ENCODE results near the gene ITGB2.
A peak's percentile ranks its signal among the peaks of the same experiment; 100 is the strongest.

Gene ITGB2

GRCh38 chr21:44874497-44875315 is 46.0 kb downstream of the ITGB2 start:
- in situ Hi-C loops (cut with HindIII; ENCODE audit: low sequenced_read_pairs), result no loop called here
- DNase-seq (ENCODE audit: low read depth, low spot score), result no peak
- H3K4me3 ChIP-seq (ENCODE audit: low read depth, low read length), result peak overlapping the region; percentile 44

DNA sequence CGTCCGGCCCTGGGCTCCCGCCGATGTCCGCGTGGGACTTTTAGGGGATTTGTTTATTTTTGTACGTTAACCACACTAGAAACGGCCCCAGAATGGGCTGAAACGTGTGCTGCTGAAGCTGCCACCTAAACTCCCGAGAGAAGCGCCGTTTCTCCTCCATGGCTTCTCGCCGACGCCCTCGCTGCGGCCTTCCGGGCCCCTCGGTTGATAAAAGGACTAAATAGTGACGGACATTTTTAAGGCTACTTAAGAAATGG is 46.5 kb downstream of the ITGB2 start:
- no peak for DNase-seq (ENCODE audit: low read depth, low spot score)

More at GRCh38 chr21:44874497-44875315, 46.0 kb downstream of the ITGB2 start:
- TF ChIP-seq, protein P1, sequence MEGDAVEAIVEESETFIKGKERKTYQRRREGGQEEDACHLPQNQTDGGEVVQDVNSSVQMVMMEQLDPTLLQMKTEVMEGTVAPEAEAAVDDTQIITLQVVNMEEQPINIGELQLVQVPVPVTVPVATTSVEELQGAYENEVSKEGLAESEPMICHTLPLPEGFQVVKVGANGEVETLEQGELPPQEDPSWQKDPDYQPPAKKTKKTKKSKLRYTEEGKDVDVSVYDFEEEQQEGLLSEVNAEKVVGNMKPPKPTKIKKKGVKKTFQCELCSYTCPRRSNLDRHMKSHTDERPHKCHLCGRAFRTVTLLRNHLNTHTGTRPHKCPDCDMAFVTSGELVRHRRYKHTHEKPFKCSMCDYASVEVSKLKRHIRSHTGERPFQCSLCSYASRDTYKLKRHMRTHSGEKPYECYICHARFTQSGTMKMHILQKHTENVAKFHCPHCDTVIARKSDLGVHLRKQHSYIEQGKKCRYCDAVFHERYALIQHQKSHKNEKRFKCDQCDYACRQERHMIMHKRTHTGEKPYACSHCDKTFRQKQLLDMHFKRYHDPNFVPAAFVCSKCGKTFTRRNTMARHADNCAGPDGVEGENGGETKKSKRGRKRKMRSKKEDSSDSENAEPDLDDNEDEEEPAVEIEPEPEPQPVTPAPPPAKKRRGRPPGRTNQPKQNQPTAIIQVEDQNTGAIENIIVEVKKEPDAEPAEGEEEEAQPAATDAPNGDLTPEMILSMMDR (IDR thresholded peaks at IDR 0.05; ENCODE audit: low read depth, low read length), result no peak

GRCh38 chr21:44873356-44874239 is 47.1 kb downstream of the ITGB2 start, which contains the start of gene PTTG1IP:
TSS of gene PTTG1IP (minus strand) at chr21:44873690. CDS start at chr21:44873616, 74 bp downstream.
- H3K4me3 ChIP-seq (ENCODE audit: low read depth, low read length), result peak within 1 kb of the TSS; percentile 51
- DNase-seq (ENCODE audit: low read depth, low spot score), result peak; percentile 98
- TF ChIP-seq, protein P1 (IDR thresholded peaks at IDR 0.05; ENCODE audit: low read depth, low read length), result no peak
- in situ Hi-C loops (cut with HindIII; ENCODE audit: low sequenced_read_pairs), result no loop called here

More for the DNA sequence above, 46.5 kb downstream of the ITGB2 start:
- peak overlapping the region; percentile 44 for H3K4me3 ChIP-seq (ENCODE audit: low read depth, low read length)
- TF ChIP-seq, protein P1 (IDR thresholded peaks at IDR 0.05; ENCODE audit: low read depth, low read length), result no peak
- in situ Hi-C loops (cut with HindIII; ENCODE audit: low sequenced_read_pairs), result no loop called here

DNA sequence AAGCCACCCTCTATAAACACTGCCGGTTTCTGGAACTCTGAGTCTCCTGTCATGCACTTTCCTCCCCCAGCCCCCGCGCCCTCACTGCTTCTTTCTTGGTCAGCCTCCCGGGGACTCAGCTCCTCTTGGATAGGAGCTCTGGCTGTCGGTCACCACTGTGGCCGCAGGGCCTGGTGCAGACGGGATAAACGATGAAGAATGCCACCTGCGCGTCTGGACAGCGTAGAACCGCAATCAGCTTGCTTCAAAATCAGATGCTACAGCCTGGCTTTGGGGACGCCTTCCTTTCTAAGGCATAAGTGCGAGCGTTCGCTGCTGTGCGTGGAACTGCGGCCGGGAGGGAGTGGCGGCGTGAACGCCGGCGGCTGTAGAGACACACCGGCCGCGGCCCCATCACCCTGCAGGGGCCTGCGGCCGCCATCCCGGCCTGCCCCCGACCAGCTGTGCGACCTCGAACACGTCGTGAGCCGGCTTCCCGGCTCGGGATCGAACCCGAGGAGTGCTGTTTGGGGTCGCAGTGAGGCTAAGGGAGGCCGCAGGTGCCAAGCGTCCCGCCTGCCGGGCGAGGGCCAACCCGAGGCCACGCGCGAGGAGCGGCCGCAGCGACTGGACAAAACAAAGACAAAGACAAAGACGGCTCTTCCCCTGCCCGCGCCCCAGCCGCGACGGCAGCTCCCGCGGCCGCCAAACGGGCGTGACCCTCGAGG is 47.9 kb downstream of the ITGB2 start:
- in situ Hi-C loops (cut with HindIII; ENCODE audit: low sequenced_read_pairs), result no loop called here
- DNase-seq (ENCODE audit: low read depth, low spot score), result peak; percentile 35
- TF ChIP-seq, protein P1 (IDR thresholded peaks at IDR 0.05; ENCODE audit: low read depth, low read length), result no peak
- peak overlapping the region; percentile 51 for H3K4me3 ChIP-seq (ENCODE audit: low read depth, low read length)

DNA sequence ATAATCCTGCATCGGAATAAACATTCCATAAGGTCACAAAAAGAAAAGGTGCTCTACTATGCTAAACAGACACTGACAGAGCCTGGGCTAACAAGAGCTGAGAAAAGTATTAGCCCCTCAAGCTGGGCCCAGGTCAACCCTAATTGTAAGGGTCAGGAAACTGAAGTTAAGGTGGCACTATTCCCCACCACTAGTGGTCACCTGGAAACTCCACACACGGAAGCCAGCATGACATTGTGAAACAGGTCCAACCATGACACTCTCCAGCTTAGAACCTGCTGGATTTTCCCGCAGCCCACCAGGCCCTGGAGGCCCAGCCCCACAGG is 48.4 kb downstream of the ITGB2 start:
- TF ChIP-seq, protein P1 (IDR thresholded peaks at IDR 0.05; ENCODE audit: low read depth, low read length), result no peak
- H3K4me3 ChIP-seq (ENCODE audit: low read depth, low read length), result peak overlapping the region; percentile 51
- DNase-seq (ENCODE audit: low read depth, low spot score), result no peak
- in situ Hi-C loops (cut with HindIII; ENCODE audit: low sequenced_read_pairs), result no loop called here

DNA sequence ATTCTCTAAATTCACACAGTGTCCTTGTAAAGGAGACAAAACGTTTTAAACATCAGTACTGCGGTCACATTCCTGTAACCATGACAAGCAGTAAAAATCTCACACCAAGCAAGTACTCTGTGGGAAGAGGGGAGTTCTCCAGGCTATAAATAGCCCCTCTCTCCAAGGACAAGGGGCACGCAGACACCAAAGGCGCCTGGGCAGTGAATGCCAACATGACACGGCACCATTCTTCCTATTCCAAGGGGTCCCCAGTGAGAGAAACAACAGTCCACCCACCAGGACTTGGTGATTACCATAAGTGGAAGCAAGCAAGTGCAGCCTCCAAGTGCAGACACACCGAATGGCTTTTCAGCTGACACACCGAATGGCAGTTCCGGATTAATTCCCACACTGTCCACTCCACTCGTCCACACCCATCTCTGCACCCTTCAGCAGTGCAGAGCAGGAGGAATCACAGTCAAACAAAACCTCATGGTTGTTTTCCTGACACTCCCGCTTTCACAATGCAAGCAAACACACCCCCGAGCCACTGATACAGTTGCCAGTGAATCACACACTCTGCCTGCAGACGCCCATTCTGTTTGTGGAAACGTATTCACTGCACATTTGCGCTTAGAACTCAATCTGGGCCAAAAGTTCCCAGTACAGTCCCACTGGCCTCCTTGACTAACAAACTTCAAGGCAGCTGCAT is 49.0 kb downstream of the ITGB2 start:
- in situ Hi-C loops (cut with HindIII; ENCODE audit: low sequenced_read_pairs), result no loop called here
- peak overlapping the region; percentile 51 for H3K4me3 ChIP-seq (ENCODE audit: low read depth, low read length)
- DNase-seq (ENCODE audit: low read depth, low spot score), result peak; percentile 66
- TF ChIP-seq, protein P1 (IDR thresholded peaks at IDR 0.05; ENCODE audit: low read depth, low read length), result no peak
